ENCODE measurements around the gene OR5C1. TPM values are rescaled to one million over a fixed set of nuclear protein-coding genes. Genes with fewer than 3 reads are reported as not detected.
A peak's percentile ranks its signal among the peaks of the same experiment; 100 is the strongest.
"Not testable (repeated sequence)": the region's sequence is repeated elsewhere in the genome, so short reads cannot be mapped to it uniquely, and the experiment has no call there.

Gene OR5C1
- total RNA-seq, 2 donors from 2014 or later: not detected

GRCh38 chr9:122808141-122808540, 19.4 kb downstream of the OR5C1 start:
- no peak for DNase-seq (ENCODE audit: low spot score)
- intact Hi-C loops (cut with DNase I): no loop called here

GRCh38 chr9:122809261-122809660, 20.5 kb downstream of the OR5C1 start:
- intact Hi-C loops (cut with DNase I); DNase-seq (ENCODE audit: low spot score): not testable (repeated sequence)

GRCh38 chr9:122810306-122810946, 21.7 kb downstream of the OR5C1 start:
- peak; percentile 92 for DNase-seq (ENCODE audit: low spot score)
- intact Hi-C loops (cut with DNase I): loop anchor here (2.0 to 10.0 kb wide), 3 partner anchors 346 to 686 kb away; no protein-coding TSS in a partner anchor

GRCh38 chr9:122812736-122813135, 24.0 kb downstream of the OR5C1 start:
- no peak for DNase-seq (ENCODE audit: low spot score)
- intact Hi-C loops (cut with DNase I): loop anchor here (10.0 kb wide), 2 partner anchors 348 to 688 kb away; no protein-coding TSS in a partner anchor

- intact Hi-C loops (cut with DNase I): loop anchor here (10.0 kb wide), 2 partner anchors 350 to 690 kb away; no protein-coding TSS in a partner anchor
- no peak for DNase-seq (ENCODE audit: low spot score)
Observed at GRCh38 chr9:122814545-122814944, 25.8 kb downstream of the OR5C1 start.

GRCh38 chr9:122815544-122815943, 26.8 kb downstream of the OR5C1 start:
- intact Hi-C loops (cut with DNase I): loop anchor here (10.0 kb wide), 2 partner anchors 351 to 691 kb away; no protein-coding TSS in a partner anchor
- no peak for DNase-seq (ENCODE audit: low spot score)

GRCh38 chr9:122816163-122816867, 27.6 kb downstream of the OR5C1 start:
- DNase-seq (ENCODE audit: low spot score): no peak
- intact Hi-C loops (cut with DNase I): loop anchor here (10.0 kb wide), 2 partner anchors 352 to 692 kb away; no protein-coding TSS in a partner anchor

- intact Hi-C loops (cut with DNase I): loop anchor here (10.0 kb wide), 2 partner anchors 355 to 695 kb away; no protein-coding TSS in a partner anchor
- no peak for DNase-seq (ENCODE audit: low spot score)
Observed at GRCh38 chr9:122819326-122819725, 30.6 kb downstream of the OR5C1 start.

GRCh38 chr9:122819791-122820489, 31.2 kb downstream of the OR5C1 start:
- intact Hi-C loops (cut with DNase I): loop anchor here (10.0 kb wide), 2 partner anchors 355 to 695 kb away; no protein-coding TSS in a partner anchor
- no peak for DNase-seq (ENCODE audit: low spot score)

- intact Hi-C loops (cut with DNase I): no loop called here
- DNase-seq (ENCODE audit: low spot score): no peak
Observed at GRCh38 chr9:122820490-122820845, 31.7 kb downstream of the OR5C1 start.

- DNase-seq (ENCODE audit: low spot score): no peak
- intact Hi-C loops (cut with DNase I): no loop called here
Observed at GRCh38 chr9:122821278-122821943, 32.7 kb downstream of the OR5C1 start.

GRCh38 chr9:122822056-122822455, 33.3 kb downstream of the OR5C1 start:
- DNase-seq (ENCODE audit: low spot score): no peak
- intact Hi-C loops (cut with DNase I): no loop called here

GRCh38 chr9:122822938-122823337, 34.2 kb downstream of the OR5C1 start:
- no peak for DNase-seq (ENCODE audit: low spot score)
- intact Hi-C loops (cut with DNase I): no loop called here

GRCh38 chr9:122827761-122828093, 39.0 kb downstream of the OR5C1 start:
- no peak for DNase-seq (ENCODE audit: low spot score)
- intact Hi-C loops (cut with DNase I): no loop called here

GRCh38 chr9:122828965-122829284, 40.2 kb downstream of the OR5C1 start:
- intact Hi-C loops (cut with DNase I); DNase-seq (ENCODE audit: low spot score): not testable (repeated sequence)

GRCh38 chr9:122832194-122832593, 43.5 kb downstream of the OR5C1 start:
- intact Hi-C loops (cut with DNase I): no loop called here
- DNase-seq (ENCODE audit: low spot score): no peak

GRCh38 chr9:122835313-122835731, 46.6 kb downstream of the OR5C1 start:
- no peak for DNase-seq (ENCODE audit: low spot score)
- intact Hi-C loops (cut with DNase I): no loop called here

- intact Hi-C loops (cut with DNase I): no loop called here
- no peak for DNase-seq (ENCODE audit: low spot score)
Observed at GRCh38 chr9:122837266-122837850, 48.6 kb downstream of the OR5C1 start.

- intact Hi-C loops (cut with DNase I); DNase-seq (ENCODE audit: low spot score): not testable (repeated sequence)
Observed at GRCh38 chr9:122838441-122838840, 49.7 kb downstream of the OR5C1 start.
